Measurements from ENCODE around the gene PLCB2.
A peak's percentile ranks its signal among the peaks of the same experiment; 100 is the strongest.

PLCB2 gene

GRCh38 chr15:40278026-40278425 is 29.7 kb downstream of the PLCB2 start:
- no peak for TF ChIP-seq CTCF (IDR thresholded peaks at IDR 0.05; ENCODE audit: insufficient read depth, low read length, missing control alignments)
- DNase-seq (ENCODE audit: low read depth, low spot score), result no peak
- CTCF ChIA-PET, result interaction anchor here (1.0 to 20.1 kb wide), 16 partner anchors 11 to 492 kb away, joined by 3 to 1718 read pairs (median 20); partner anchors contain the start of genes CCDC9B, INAFM2, PAK6 and PLCB2
- H3K4me3 ChIP-seq (ENCODE audit: low read depth, low read length), result no peak overlapping the region
- POLR2A ChIA-PET, result no interaction called here

- H3K4me3 ChIP-seq (ENCODE audit: low read depth, low read length), result no peak overlapping the region
- TF ChIP-seq CTCF (IDR thresholded peaks at IDR 0.05; ENCODE audit: insufficient read depth, low read length, missing control alignments), result no peak
- CTCF ChIA-PET, result interaction anchor here (1.0 to 20.1 kb wide), 13 partner anchors 12 to 492 kb away, joined by 3 to 1718 read pairs (median 97); partner anchors contain the start of genes CCDC9B, INAFM2, PAK6 and PLCB2
- POLR2A ChIA-PET, result no interaction called here
- DNase-seq (ENCODE audit: low read depth, low spot score), result no peak
Observed at GRCh38 chr15:40277471-40277870, 30.3 kb downstream of the PLCB2 start.

- TF ChIP-seq CTCF (IDR thresholded peaks at IDR 0.05; ENCODE audit: insufficient read depth, low read length, missing control alignments), result no peak
- no peak overlapping the region for H3K4me3 ChIP-seq (ENCODE audit: low read depth, low read length)
- ChIA-PET POLR2A (no interaction called here), CTCF (interaction anchor here (1.0 to 20.1 kb wide), 11 partner anchors 12 to 238 kb away, joined by 3 to 1718 read pairs (median 113); partner anchors contain the start of genes CCDC9B, INAFM2, PAK6 and PLCB2)
- DNase-seq (ENCODE audit: low read depth, low spot score), result no peak
Observed at GRCh38 chr15:40276927-40277326, 30.8 kb downstream of the PLCB2 start.

- ChIA-PET POLR2A (no interaction called here), CTCF (interaction anchor here (0.9 to 20.1 kb wide), 11 partner anchors 13 to 237 kb away, joined by 3 to 1718 read pairs (median 113); partner anchors contain the start of genes CCDC9B, INAFM2, PAK6 and PLCB2)
Observed at GRCh38 chr15:40275954-40276353, 31.8 kb downstream of the PLCB2 start.

GRCh38 chr15:40275523-40275922 is 32.2 kb downstream of the PLCB2 start:
- ChIA-PET CTCF (interaction anchor here (0.8 to 20.1 kb wide), 22 partner anchors 8 to 237 kb away, joined by 3 to 1718 read pairs (median 13); partner anchors contain the start of genes ANKRD63, BUB1B, CCDC9B and INAFM2), POLR2A (no interaction called here)
- H3K4me3 ChIP-seq (ENCODE audit: low read depth, low read length), result no peak overlapping the region
- no peak for DNase-seq (ENCODE audit: low read depth, low spot score)
- no peak for TF ChIP-seq CTCF (IDR thresholded peaks at IDR 0.05; ENCODE audit: insufficient read depth, low read length, missing control alignments)

More at GRCh38 chr15:40275954-40276353, 31.8 kb downstream of the PLCB2 start:
- DNase-seq (ENCODE audit: low read depth, low spot score), result no peak
- H3K4me3 ChIP-seq (ENCODE audit: low read depth, low read length), result no peak overlapping the region
- TF ChIP-seq CTCF (IDR thresholded peaks at IDR 0.05; ENCODE audit: insufficient read depth, low read length, missing control alignments), result no peak

- peak; percentile 16 for DNase-seq (ENCODE audit: low read depth, low spot score)
- POLR2A ChIA-PET, result no interaction called here
Observed at GRCh38 chr15:40274350-40275274, 33.1 kb downstream of the PLCB2 start.

More at GRCh38 chr15:40274350-40275274, 33.1 kb downstream of the PLCB2 start:
- peak; percentile 100 for TF ChIP-seq CTCF (IDR thresholded peaks at IDR 0.05; ENCODE audit: insufficient read depth, low read length, missing control alignments)
- CTCF ChIA-PET, result interaction anchor here (0.6 to 20.1 kb wide), 60 partner anchors 9 to 490 kb away, joined by 3 to 1718 read pairs (median 5); partner anchors contain the start of genes ANKRD63, BMF, BUB1B and CCDC9B
- no peak overlapping the region for H3K4me3 ChIP-seq (ENCODE audit: low read depth, low read length)
